Measurements from ENCODE around the gene PCK1. TPM values are rescaled to one million over a fixed set of nuclear protein-coding genes. Genes with fewer than 3 reads are reported as not detected.

The PCK1 gene
- total and polyA plus RNA-seq, 2 of the 13 experiments (the other 11 are each of a cell fraction or from before 2014, with no cell fraction given) = 6.5 to 12.6 TPM

DNA sequence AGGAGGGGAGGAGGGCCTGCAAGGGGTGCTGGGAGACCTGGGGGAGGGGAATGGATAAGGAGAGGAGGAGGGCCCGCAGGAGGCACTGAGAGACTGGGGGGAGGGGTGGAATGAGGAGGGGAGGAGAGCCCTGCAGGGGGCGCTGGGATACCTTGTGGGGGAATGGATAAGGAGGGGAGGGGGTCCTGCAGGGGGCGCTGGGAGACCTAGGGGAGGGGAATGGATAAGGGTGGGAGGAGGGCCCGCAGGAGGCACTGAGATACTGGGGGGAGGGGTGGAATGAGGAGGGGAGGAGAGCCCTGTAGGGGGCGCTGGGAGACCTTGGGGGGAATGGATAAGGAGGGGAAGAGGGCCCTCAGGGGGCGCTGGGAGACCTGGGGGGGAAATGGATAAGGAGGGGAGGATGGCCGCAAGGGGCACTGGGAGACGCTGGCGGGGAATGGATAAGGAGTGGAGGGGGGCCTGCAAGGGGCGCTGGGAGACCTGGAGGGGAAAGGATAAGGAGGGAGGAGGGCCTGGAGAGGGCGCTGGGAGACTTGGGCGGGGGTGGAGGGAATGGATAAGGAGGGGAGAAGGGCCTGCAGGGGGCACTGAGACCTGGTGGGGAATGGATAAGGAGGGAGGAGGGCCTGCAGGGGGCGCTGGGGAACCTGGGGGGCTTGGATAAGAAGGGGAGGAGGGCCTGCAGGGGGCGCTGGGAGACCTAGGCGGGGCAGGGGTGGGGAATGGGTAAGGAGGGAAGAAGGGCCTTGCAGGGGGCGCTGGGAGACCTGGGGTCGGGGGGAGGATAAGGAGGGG, 34.6 kb upstream of the PCK1 start (continued):
- TF ChIP-seq, protein P1, sequence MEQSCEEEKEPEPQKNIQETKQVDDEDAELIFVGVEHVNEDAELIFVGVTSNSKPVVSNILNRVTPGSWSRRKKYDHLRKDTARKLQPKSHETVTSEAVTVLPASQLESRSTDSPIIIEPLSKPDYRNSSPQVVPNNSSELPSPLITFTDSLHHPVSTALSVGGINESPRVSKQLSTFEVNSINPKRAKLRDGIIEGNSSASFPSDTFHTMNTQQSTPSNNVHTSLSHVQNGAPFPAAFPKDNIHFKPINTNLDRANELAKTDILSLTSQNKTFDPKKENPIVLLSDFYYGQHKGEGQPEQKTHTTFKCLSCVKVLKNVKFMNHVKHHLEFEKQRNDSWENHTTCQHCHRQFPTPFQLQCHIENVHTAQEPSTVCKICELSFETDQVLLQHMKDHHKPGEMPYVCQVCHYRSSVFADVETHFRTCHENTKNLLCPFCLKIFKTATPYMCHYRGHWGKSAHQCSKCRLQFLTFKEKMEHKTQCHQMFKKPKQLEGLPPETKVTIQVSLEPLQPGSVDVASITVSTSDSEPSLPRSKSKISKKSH (CRISPR knock-in tag; IDR thresholded peaks at IDR 0.05; ENCODE audit: borderline replicate concordance) = no peak
- TF ChIP-seq ZBTB42 (CRISPR knock-in tag; IDR thresholded peaks at IDR 0.05) = no peak
- TF ChIP-seq PLRG1 (conservative IDR thresholded peaks at IDR 0.05) = no peak
- TF ChIP-seq ZNF34 (CRISPR knock-in tag; IDR thresholded peaks at IDR 0.05; ENCODE audit: borderline replicate concordance) = 0 out of 2 replicates have a peak, but pooled peaks have one; percentile 52
- no peak for TF ChIP-seq ZNF737 (CRISPR knock-in tag; IDR thresholded peaks at IDR 0.05; ENCODE audit: borderline replicate concordance)
- TF ChIP-seq ZNF235 (CRISPR knock-in tag; IDR thresholded peaks at IDR 0.05; ENCODE audit: borderline replicate concordance) = no peak
- TF ChIP-seq, protein P2, sequence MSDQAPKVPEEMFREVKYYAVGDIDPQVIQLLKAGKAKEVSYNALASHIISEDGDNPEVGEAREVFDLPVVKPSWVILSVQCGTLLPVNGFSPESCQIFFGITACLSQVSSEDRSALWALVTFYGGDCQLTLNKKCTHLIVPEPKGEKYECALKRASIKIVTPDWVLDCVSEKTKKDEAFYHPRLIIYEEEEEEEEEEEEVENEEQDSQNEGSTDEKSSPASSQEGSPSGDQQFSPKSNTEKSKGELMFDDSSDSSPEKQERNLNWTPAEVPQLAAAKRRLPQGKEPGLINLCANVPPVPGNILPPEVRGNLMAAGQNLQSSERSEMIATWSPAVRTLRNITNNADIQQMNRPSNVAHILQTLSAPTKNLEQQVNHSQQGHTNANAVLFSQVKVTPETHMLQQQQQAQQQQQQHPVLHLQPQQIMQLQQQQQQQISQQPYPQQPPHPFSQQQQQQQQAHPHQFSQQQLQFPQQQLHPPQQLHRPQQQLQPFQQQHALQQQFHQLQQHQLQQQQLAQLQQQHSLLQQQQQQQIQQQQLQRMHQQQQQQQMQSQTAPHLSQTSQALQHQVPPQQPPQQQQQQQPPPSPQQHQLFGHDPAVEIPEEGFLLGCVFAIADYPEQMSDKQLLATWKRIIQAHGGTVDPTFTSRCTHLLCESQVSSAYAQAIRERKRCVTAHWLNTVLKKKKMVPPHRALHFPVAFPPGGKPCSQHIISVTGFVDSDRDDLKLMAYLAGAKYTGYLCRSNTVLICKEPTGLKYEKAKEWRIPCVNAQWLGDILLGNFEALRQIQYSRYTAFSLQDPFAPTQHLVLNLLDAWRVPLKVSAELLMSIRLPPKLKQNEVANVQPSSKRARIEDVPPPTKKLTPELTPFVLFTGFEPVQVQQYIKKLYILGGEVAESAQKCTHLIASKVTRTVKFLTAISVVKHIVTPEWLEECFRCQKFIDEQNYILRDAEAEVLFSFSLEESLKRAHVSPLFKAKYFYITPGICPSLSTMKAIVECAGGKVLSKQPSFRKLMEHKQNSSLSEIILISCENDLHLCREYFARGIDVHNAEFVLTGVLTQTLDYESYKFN (CRISPR knock-in tag; conservative IDR thresholded peaks at IDR 0.05) = 0 out of 2 replicates have a peak, but pooled peaks have one; percentile 8
- TF ChIP-seq, protein P3, sequence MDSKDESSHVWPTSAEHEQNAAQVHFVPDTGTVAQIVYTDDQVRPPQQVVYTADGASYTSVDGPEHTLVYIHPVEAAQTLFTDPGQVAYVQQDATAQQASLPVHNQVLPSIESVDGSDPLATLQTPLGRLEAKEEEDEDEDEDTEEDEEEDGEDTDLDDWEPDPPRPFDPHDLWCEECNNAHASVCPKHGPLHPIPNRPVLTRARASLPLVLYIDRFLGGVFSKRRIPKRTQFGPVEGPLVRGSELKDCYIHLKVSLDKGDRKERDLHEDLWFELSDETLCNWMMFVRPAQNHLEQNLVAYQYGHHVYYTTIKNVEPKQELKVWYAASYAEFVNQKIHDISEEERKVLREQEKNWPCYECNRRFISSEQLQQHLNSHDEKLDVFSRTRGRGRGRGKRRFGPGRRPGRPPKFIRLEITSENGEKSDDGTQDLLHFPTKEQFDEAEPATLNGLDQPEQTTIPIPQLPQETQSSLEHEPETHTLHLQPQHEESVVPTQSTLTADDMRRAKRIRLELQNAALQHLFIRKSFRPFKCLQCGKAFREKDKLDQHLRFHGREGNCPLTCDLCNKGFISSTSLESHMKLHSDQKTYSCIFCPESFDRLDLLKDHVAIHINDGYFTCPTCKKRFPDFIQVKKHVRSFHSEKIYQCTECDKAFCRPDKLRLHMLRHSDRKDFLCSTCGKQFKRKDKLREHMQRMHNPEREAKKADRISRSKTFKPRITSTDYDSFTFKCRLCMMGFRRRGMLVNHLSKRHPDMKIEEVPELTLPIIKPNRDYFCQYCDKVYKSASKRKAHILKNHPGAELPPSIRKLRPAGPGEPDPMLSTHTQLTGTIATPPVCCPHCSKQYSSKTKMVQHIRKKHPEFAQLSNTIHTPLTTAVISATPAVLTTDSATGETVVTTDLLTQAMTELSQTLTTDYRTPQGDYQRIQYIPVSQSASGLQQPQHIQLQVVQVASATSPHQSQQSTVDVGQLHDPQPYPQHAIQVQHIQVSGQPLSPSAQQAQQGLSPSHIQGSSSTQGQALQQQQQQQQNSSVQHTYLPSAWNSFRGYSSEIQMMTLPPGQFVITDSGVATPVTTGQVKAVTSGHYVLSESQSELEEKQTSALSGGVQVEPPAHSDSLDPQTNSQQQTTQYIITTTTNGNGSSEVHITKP (CRISPR knock-in tag; IDR thresholded peaks at IDR 0.05; ENCODE audit: low read depth) = no peak
- TF ChIP-seq, protein P4, sequence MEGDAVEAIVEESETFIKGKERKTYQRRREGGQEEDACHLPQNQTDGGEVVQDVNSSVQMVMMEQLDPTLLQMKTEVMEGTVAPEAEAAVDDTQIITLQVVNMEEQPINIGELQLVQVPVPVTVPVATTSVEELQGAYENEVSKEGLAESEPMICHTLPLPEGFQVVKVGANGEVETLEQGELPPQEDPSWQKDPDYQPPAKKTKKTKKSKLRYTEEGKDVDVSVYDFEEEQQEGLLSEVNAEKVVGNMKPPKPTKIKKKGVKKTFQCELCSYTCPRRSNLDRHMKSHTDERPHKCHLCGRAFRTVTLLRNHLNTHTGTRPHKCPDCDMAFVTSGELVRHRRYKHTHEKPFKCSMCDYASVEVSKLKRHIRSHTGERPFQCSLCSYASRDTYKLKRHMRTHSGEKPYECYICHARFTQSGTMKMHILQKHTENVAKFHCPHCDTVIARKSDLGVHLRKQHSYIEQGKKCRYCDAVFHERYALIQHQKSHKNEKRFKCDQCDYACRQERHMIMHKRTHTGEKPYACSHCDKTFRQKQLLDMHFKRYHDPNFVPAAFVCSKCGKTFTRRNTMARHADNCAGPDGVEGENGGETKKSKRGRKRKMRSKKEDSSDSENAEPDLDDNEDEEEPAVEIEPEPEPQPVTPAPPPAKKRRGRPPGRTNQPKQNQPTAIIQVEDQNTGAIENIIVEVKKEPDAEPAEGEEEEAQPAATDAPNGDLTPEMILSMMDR (CRISPR knock-in tag; IDR thresholded peaks at IDR 0.05) = peak; percentile 62
